Right lobe of liver (tissue), 4 donors: ENCODE measurements around the gene DYNAP.

Experiments
- CTCF ChIP-seq, 4 donors: fragments of 200-600 bp in 3 of 4; fragments of 450-650 bp in 1 of 4; IDR thresholded peaks; one replicate each; pipeline versions ENCODE4 v1.5.1 to v1.8.0; 2016 to 2022; ENCODE audit warnings: antibody characterized with exemption in 4 of 4, mild to moderate bottlenecking in 2 of 4
- POLR2A ChIP-seq: fragments of 450-650 bp; IDR thresholded peaks from one replicate; pipeline ENCODE4 v1.6.1; 2017; ENCODE audit warnings: antibody characterized with exemption, mild to moderate bottlenecking
- donor health status: DM: no; HTN: no; CAD: no.
- donor health status: DM: no; HTN: no; CAD: no.
- donor health status: DM: no; HTN: yes; CAD: no.

GRCh38 chr18:54630963-54631362 is 39.9 kb downstream of the DYNAP start:
- TF ChIP-seq POLR2A (no peak), CTCF (IDR thresholded peaks at IDR 0.05) (no peak)
